GM23338 (cell line): ENCODE results near the gene DTX1. TPM values are rescaled to one million over a fixed set of nuclear protein-coding genes. Genes with fewer than 3 reads are reported as not detected.

Experiments used
- ATAC-seq: fragments of 200-7000 bp; cut with Tn5 transposase; 3 replicates; pipeline ENCODE4 v1.9.1; 2020
- DNase-seq: peaks from one replicate; pipeline ENCODE4 v3.0.0-alpha.2; 2015; ENCODE audit warnings: low spot score
- H2AFZ ChIP-seq: fragments of 200-600 bp; sonication (generic); 2 replicates; pipeline ENCODE4 v1.8.0; 2016; ENCODE audit warnings: antibody characterized with exemption, mild to moderate bottlenecking, moderate library complexity
- H3F3A ChIP-seq: fragments of 200-600 bp; sonication (generic); replicated peaks from 2 replicates; pipeline ENCODE4 v1.8.0; 2017; ENCODE audit warnings: antibody characterized with exemption, mixed run types, low read depth
- H3K27ac ChIP-seq: fragments of 200-600 bp; sonication (generic); 2 replicates; pipeline ENCODE4 v1.6.1; 2016; ENCODE audit warnings: low read depth
- H3K27me3 ChIP-seq: fragments of 200-600 bp; sonication (generic); 2 replicates; pipeline ENCODE4 v1.8.0; 2016; ENCODE audit warnings: mild to moderate bottlenecking, mixed run types, moderate library complexity; ENCODE audit not compliant: insufficient read depth
- H3K36me3 ChIP-seq: fragments of 200-600 bp; sonication (generic); 2 replicates; pipeline ENCODE4 v1.8.0; 2016; ENCODE audit warnings: mild to moderate bottlenecking; ENCODE audit not compliant: insufficient read depth
- H3K4me1 ChIP-seq: fragments of 200-600 bp; sonication (generic); 2 replicates; pipeline ENCODE4 v1.8.0; 2016; ENCODE audit warnings: mild to moderate bottlenecking, moderate library complexity; ENCODE audit not compliant: insufficient read depth
- H3K4me2 ChIP-seq: fragments of 200-600 bp; sonication (generic); 2 replicates; pipeline ENCODE4 v1.7.1; 2017; ENCODE audit warnings: mixed run types
- H3K4me3 ChIP-seq: fragments of 200-600 bp; sonication (generic); 2 replicates; pipeline ENCODE4 v1.6.1; 2016; ENCODE audit warnings: mixed run types
- H3K79me2 ChIP-seq: fragments of 200-600 bp; sonication (generic); replicated peaks from 2 replicates; pipeline ENCODE4 v1.8.0; 2017; ENCODE audit warnings: mild to moderate bottlenecking; ENCODE audit not compliant: insufficient read depth
- H3K9me2 ChIP-seq: fragments of 200-600 bp; sonication (generic); 2 replicates; pipeline ENCODE4 v1.8.0; 2017; ENCODE audit not compliant: insufficient read depth
- H4K20me1 ChIP-seq: fragments of 200-600 bp; sonication (generic); replicated peaks from 2 replicates; pipeline ENCODE4 v1.8.0; 2017; ENCODE audit warnings: mild to moderate bottlenecking; ENCODE audit not compliant: insufficient read depth
- H3K27ac Mint-ChIP-seq: 2 replicates; pipeline ENCODE4 v1.8.0; 2020; ENCODE audit warnings: inconsistent platforms, mild to moderate bottlenecking, moderate library complexity, mixed read lengths
- H3K27me3 Mint-ChIP-seq: 3 replicates; pipeline ENCODE4 v1.8.0; 2022; ENCODE audit warnings: low read depth, mild to moderate bottlenecking, moderate library complexity, mixed read lengths, inconsistent platforms; ENCODE audit not compliant: insufficient read depth, poor library complexity
- H3K36me3 Mint-ChIP-seq: 3 replicates; pipeline ENCODE4 v1.8.0; 2021; ENCODE audit warnings: low read depth, mild to moderate bottlenecking, inconsistent platforms, moderate library complexity, mixed read lengths
- H3K4me1 Mint-ChIP-seq: 3 replicates; pipeline ENCODE4 v1.8.0; 2020; ENCODE audit warnings: mild to moderate bottlenecking, inconsistent platforms, mixed read lengths
- H3K4me3 Mint-ChIP-seq: 3 replicates; pipeline ENCODE4 v1.8.0; 2021; ENCODE audit warnings: moderate library complexity, mild to moderate bottlenecking, inconsistent platforms, mixed read lengths
- H3K9me3 Mint-ChIP-seq: 3 replicates; pipeline ENCODE4 v1.8.0; 2020; ENCODE audit warnings: moderate library complexity, mild to moderate bottlenecking, inconsistent platforms, mixed read lengths
- CREB1 ChIP-seq: fragments of 250-450 bp; sonication (Bioruptor Pico); IDR thresholded peaks from 2 replicates; pipeline ENCODE4 v1.5.0; 2020; ENCODE audit warnings: low read depth, mild to moderate bottlenecking, moderate library complexity
- EZH2 ChIP-seq: fragments of 200-600 bp; sonication (generic); IDR thresholded peaks from one replicate; pipeline ENCODE4 v1.8.0; 2017; ENCODE audit warnings: antibody characterized with exemption, mild to moderate bottlenecking, low read depth; ENCODE audit not compliant: unreplicated experiment
- EZH2phosphoT487 ChIP-seq: fragments of 200-600 bp; sonication (generic); IDR thresholded peaks from one replicate; pipeline ENCODE4 v1.8.1; 2018; ENCODE audit warnings: antibody characterized with exemption; ENCODE audit not compliant: unreplicated experiment
- JUNB ChIP-seq: IDR thresholded peaks from one replicate; pipeline ENCODE4 v1.6.1; 2016; ENCODE audit warnings: antibody characterized with exemption; ENCODE audit not compliant: unreplicated experiment
- NANOG ChIP-seq: IDR thresholded peaks from 2 replicates; pipeline ENCODE4 v1.6.1; 2016; ENCODE audit warnings: antibody characterized with exemption, borderline replicate concordance
- POLR2AphosphoS5 ChIP-seq: IDR thresholded peaks from 2 replicates; pipeline ENCODE4 v1.6.1; 2016; ENCODE audit warnings: antibody characterized with exemption, low read depth
- STAT1 ChIP-seq: IDR thresholded peaks from one replicate; pipeline ENCODE4 v1.6.1; 2016; ENCODE audit warnings: antibody characterized with exemption; ENCODE audit not compliant: unreplicated experiment
- ZNF114 ChIP-seq: fragments of 250-450 bp; sonication (Bioruptor Pico); IDR thresholded peaks from 2 replicates; pipeline ENCODE4 v1.5.0; 2020; ENCODE audit warnings: mild to moderate bottlenecking, moderate library complexity
- ZNF331 ChIP-seq: fragments of 250-450 bp; sonication (Bioruptor Pico); IDR thresholded peaks from 2 replicates; pipeline ENCODE4 v1.5.0; 2020; ENCODE audit warnings: low read depth, mild to moderate bottlenecking, moderate library complexity
- polyA plus RNA-seq: library from polyadenylated mRNA; unstranded; fragments of >200 nt; fragmentation: Nextera tagmentation; extraction: Ambion mirVana; gene quantifications from 2 replicates; pipeline ENCODE4 v1.2.1, GENCODE V29; 2016
- total RNA-seq: library from RNA; depleted of rRNA; stranded (reverse); fragments of >200 nt; shearing (Covaris generic); gene quantifications from 2 replicates; pipeline ENCODE4 v1.2.3, GENCODE V29; 2014
- TF ChIP-seq, protein P1 (sequence below), 2 experiments: fragments of 200-600 bp in 1 of 2; sonication (generic) in 1 of 2; conservative IDR thresholded peaks; 2 replicates each; pipeline versions ENCODE4 v1.5.1 to v1.6.1; 2016 to 2017; ENCODE audit warnings: antibody characterized with exemption in 2 of 2, low read depth in 2 of 2, mild to moderate bottlenecking in 2 of 2, moderate library complexity in 1 of 2
- TF ChIP-seq, protein P2 (sequence below): IDR thresholded peaks from one replicate; pipeline ENCODE4 v1.6.1; 2018; ENCODE audit warnings: antibody characterized with exemption; ENCODE audit not compliant: unreplicated experiment
- TF ChIP-seq, protein P3 (sequence below): fragments of 250-450 bp; sonication (Bioruptor Pico); IDR thresholded peaks from 2 replicates; pipeline ENCODE4 v1.5.0; 2020; ENCODE audit warnings: mild to moderate bottlenecking, moderate library complexity
- TF ChIP-seq, protein P4 (sequence below): IDR thresholded peaks from 2 replicates; pipeline ENCODE4 v1.6.1; 2016; ENCODE audit warnings: antibody characterized with exemption

Gene DTX1
- total and polyA plus RNA-seq, 2 experiments from 2014 or later = 1.6 to 9.0 TPM

DNA sequence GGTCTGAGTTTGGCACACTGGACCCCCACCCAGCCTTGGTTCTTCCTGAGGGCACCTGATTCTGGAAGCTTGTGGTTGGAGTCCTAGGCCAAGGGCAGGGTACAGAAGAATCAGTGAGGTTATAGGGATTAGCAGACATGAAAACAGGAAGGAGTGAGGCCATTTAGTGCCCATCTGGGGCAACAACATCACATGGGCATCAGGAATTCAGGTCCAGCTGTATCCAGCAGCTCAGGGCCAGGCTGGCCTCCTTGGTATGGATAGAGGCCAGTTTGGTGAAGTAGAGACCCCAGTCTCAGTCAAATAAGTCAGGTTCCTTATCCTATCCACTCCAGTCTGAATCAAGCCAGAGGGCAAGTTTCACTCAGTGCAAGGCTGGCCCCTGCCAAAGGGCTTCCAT, 42.8 kb downstream of the DTX1 start:
- Mint-ChIP-seq H3K27me3 (peaks cover 18% of the 10 kb centered on the region), H3K27ac (no peak overlapping the region), H3K9me3 (peaks cover 2% of the 10 kb centered on the region; the same call in 1 of the 3 replicates), H3K4me3 (no peak overlapping the region), H3K4me1 (peaks cover 10% of the 10 kb centered on the region), H3K36me3 (peaks cover 3% of the 10 kb centered on the region; the same call in 2 of the 3 replicates)
- TF ChIP-seq CREB1 (CRISPR knock-in tag) (no peak), EZH2 (no peak), ZNF331 (CRISPR knock-in tag) (no peak), ZNF114 (no peak), NANOG (no peak), EZH2phosphoT487 (no peak), POLR2AphosphoS5 (no peak), JUNB (no peak), STAT1 (no peak)
- TF ChIP-seq, protein P1, sequence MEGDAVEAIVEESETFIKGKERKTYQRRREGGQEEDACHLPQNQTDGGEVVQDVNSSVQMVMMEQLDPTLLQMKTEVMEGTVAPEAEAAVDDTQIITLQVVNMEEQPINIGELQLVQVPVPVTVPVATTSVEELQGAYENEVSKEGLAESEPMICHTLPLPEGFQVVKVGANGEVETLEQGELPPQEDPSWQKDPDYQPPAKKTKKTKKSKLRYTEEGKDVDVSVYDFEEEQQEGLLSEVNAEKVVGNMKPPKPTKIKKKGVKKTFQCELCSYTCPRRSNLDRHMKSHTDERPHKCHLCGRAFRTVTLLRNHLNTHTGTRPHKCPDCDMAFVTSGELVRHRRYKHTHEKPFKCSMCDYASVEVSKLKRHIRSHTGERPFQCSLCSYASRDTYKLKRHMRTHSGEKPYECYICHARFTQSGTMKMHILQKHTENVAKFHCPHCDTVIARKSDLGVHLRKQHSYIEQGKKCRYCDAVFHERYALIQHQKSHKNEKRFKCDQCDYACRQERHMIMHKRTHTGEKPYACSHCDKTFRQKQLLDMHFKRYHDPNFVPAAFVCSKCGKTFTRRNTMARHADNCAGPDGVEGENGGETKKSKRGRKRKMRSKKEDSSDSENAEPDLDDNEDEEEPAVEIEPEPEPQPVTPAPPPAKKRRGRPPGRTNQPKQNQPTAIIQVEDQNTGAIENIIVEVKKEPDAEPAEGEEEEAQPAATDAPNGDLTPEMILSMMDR (conservative IDR thresholded peaks at IDR 0.05; ENCODE audit: low read depth in 2 of 2) = no peak
- TF ChIP-seq, protein P2, sequence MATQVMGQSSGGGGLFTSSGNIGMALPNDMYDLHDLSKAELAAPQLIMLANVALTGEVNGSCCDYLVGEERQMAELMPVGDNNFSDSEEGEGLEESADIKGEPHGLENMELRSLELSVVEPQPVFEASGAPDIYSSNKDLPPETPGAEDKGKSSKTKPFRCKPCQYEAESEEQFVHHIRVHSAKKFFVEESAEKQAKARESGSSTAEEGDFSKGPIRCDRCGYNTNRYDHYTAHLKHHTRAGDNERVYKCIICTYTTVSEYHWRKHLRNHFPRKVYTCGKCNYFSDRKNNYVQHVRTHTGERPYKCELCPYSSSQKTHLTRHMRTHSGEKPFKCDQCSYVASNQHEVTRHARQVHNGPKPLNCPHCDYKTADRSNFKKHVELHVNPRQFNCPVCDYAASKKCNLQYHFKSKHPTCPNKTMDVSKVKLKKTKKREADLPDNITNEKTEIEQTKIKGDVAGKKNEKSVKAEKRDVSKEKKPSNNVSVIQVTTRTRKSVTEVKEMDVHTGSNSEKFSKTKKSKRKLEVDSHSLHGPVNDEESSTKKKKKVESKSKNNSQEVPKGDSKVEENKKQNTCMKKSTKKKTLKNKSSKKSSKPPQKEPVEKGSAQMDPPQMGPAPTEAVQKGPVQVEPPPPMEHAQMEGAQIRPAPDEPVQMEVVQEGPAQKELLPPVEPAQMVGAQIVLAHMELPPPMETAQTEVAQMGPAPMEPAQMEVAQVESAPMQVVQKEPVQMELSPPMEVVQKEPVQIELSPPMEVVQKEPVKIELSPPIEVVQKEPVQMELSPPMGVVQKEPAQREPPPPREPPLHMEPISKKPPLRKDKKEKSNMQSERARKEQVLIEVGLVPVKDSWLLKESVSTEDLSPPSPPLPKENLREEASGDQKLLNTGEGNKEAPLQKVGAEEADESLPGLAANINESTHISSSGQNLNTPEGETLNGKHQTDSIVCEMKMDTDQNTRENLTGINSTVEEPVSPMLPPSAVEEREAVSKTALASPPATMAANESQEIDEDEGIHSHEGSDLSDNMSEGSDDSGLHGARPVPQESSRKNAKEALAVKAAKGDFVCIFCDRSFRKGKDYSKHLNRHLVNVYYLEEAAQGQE = no peak
- TF ChIP-seq, protein P3, sequence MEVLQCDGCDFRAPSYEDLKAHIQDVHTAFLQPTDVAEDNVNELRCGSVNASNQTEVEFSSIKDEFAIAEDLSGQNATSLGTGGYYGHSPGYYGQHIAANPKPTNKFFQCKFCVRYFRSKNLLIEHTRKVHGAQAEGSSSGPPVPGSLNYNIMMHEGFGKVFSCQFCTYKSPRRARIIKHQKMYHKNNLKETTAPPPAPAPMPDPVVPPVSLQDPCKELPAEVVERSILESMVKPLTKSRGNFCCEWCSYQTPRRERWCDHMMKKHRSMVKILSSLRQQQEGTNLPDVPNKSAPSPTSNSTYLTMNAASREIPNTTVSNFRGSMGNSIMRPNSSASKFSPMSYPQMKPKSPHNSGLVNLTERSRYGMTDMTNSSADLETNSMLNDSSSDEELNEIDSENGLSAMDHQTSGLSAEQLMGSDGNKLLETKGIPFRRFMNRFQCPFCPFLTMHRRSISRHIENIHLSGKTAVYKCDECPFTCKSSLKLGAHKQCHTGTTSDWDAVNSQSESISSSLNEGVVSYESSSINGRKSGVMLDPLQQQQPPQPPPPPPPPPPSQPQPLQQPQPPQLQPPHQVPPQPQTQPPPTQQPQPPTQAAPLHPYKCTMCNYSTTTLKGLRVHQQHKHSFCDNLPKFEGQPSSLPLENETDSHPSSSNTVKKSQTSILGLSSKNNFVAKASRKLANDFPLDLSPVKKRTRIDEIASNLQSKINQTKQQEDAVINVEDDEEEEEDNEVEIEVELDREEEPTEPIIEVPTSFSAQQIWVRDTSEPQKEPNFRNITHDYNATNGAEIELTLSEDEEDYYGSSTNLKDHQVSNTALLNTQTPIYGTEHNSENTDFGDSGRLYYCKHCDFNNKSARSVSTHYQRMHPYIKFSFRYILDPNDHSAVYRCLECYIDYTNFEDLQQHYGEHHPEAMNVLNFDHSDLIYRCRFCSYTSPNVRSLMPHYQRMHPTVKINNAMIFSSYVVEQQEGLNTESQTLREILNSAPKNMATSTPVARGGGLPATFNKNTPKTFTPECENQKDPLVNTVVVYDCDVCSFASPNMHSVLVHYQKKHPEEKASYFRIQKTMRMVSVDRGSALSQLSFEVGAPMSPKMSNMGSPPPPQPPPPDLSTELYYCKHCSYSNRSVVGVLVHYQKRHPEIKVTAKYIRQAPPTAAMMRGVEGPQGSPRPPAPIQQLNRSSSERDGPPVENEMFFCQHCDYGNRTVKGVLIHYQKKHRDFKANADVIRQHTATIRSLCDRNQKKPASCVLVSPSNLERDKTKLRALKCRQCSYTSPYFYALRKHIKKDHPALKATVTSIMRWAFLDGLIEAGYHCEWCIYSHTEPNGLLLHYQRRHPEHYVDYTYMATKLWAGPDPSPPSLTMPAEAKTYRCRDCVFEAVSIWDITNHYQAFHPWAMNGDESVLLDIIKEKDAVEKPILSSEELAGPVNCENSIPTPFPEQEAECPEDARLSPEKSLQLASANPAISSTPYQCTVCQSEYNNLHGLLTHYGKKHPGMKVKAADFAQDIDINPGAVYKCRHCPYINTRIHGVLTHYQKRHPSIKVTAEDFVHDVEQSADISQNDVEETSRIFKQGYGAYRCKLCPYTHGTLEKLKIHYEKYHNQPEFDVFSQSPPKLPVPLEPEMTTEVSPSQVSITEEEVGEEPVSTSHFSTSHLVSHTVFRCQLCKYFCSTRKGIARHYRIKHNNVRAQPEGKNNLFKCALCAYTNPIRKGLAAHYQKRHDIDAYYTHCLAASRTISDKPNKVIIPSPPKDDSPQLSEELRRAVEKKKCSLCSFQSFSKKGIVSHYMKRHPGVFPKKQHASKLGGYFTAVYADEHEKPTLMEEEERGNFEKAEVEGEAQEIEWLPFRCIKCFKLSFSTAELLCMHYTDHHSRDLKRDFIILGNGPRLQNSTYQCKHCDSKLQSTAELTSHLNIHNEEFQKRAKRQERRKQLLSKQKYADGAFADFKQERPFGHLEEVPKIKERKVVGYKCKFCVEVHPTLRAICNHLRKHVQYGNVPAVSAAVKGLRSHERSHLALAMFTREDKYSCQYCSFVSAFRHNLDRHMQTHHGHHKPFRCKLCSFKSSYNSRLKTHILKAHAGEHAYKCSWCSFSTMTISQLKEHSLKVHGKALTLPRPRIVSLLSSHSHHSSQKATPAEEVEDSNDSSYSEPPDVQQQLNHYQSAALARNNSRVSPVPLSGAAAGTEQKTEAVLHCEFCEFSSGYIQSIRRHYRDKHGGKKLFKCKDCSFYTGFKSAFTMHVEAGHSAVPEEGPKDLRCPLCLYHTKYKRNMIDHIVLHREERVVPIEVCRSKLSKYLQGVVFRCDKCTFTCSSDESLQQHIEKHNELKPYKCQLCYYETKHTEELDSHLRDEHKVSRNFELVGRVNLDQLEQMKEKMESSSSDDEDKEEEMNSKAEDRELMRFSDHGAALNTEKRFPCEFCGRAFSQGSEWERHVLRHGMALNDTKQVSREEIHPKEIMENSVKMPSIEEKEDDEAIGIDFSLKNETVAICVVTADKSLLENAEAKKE (CRISPR knock-in tag) = no peak
- TF ChIP-seq, protein P4, sequence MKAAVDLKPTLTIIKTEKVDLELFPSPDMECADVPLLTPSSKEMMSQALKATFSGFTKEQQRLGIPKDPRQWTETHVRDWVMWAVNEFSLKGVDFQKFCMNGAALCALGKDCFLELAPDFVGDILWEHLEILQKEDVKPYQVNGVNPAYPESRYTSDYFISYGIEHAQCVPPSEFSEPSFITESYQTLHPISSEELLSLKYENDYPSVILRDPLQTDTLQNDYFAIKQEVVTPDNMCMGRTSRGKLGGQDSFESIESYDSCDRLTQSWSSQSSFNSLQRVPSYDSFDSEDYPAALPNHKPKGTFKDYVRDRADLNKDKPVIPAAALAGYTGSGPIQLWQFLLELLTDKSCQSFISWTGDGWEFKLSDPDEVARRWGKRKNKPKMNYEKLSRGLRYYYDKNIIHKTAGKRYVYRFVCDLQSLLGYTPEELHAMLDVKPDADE = no peak
- DNase-seq = no peak
- H4K20me1 ChIP-seq = no peaks in the 10 kb centered on the region
- H3K9me2 ChIP-seq = no peaks in the 10 kb centered on the region
- H3K4me1 ChIP-seq = peaks cover 5% of the 10 kb centered on the region
- ATAC-seq = no peak
- no peak overlapping the region for H2AFZ ChIP-seq
- no peaks in the 10 kb centered on the region for H3K36me3 ChIP-seq
- H3F3A ChIP-seq = no peaks in the 10 kb centered on the region
- no peak overlapping the region for H3K4me2 ChIP-seq
- no peaks in the 10 kb centered on the region for H3K27me3 ChIP-seq
- H3K27ac ChIP-seq = no peak overlapping the region
- H3K4me3 ChIP-seq = no peak overlapping the region
- H3K79me2 ChIP-seq = no peaks in the 10 kb centered on the region
